ENCODE data around the gene SLC1A2.

DNA sequence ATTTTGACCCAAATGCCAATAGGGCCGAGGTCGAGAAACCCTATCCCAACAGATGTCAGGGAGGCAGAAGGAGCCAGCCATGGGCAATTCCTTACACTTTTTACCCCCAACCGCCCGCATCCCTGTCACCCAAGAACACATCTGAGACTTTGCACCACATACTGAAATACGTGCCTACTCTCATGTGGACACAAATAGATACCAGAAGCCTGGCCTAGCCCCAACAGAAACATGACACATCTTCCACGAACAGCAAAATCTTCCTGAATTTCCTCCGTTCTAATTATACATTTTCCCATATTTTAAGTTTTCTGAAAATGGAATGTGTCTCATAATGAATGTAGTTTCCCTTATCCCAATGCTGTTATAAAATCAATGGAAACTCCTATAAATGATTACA lies 64.7 kb downstream of the SLC1A2 start:
- TF ChIP-seq, protein P1, sequence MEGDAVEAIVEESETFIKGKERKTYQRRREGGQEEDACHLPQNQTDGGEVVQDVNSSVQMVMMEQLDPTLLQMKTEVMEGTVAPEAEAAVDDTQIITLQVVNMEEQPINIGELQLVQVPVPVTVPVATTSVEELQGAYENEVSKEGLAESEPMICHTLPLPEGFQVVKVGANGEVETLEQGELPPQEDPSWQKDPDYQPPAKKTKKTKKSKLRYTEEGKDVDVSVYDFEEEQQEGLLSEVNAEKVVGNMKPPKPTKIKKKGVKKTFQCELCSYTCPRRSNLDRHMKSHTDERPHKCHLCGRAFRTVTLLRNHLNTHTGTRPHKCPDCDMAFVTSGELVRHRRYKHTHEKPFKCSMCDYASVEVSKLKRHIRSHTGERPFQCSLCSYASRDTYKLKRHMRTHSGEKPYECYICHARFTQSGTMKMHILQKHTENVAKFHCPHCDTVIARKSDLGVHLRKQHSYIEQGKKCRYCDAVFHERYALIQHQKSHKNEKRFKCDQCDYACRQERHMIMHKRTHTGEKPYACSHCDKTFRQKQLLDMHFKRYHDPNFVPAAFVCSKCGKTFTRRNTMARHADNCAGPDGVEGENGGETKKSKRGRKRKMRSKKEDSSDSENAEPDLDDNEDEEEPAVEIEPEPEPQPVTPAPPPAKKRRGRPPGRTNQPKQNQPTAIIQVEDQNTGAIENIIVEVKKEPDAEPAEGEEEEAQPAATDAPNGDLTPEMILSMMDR (IDR thresholded peaks at IDR 0.05) = no peak
- TF ChIP-seq POLR2A (IDR thresholded peaks at IDR 0.05) = no peak
